GM12864 (cell line): Measurements from ENCODE around the gene AFF3.

ENCODE experiments used
- DNase-seq: peaks from one replicate; pipeline ENCODE4 v3.0.0-alpha.2; 2011; ENCODE audit warnings: low read depth
- H3K4me3 ChIP-seq: 2 replicates; pipeline ENCODE4 v1.5.1; 2011; ENCODE audit warnings: mild to moderate bottlenecking, low read depth, low read length, control low read depth
- CTCF ChIP-seq: IDR thresholded peaks from 2 replicates; pipeline ENCODE4 v1.5.1; 2011; ENCODE audit warnings: low read depth, mild to moderate bottlenecking, moderate library complexity, low read length, control low read depth, inconsistent platforms; ENCODE audit errors: missing control alignments

The AFF3 gene

GRCh38 chr2:99886418-99886817, 256.0 kb downstream of the AFF3 start:
- no peak overlapping the region for H3K4me3 ChIP-seq
- DNase-seq: no peak
- no peak for TF ChIP-seq CTCF

GRCh38 chr2:99883358-99883757, 259.0 kb downstream of the AFF3 start:
- DNase-seq: no peak
- H3K4me3 ChIP-seq: no peak overlapping the region
- TF ChIP-seq CTCF: no peak

- DNase-seq: no peak
- TF ChIP-seq CTCF: no peak
- no peak overlapping the region for H3K4me3 ChIP-seq
Measured at GRCh38 chr2:99881901-99882591, 260.3 kb downstream of the AFF3 start.

GRCh38 chr2:99880964-99881294, 261.5 kb downstream of the AFF3 start:
- DNase-seq: no peak
- no peak overlapping the region for H3K4me3 ChIP-seq
- no peak for TF ChIP-seq CTCF

- no peak for TF ChIP-seq CTCF
- H3K4me3 ChIP-seq: no peak overlapping the region
- DNase-seq: no peak
Measured at GRCh38 chr2:99880148-99880963, 262.0 kb downstream of the AFF3 start.

- TF ChIP-seq CTCF: no peak
- no peak overlapping the region for H3K4me3 ChIP-seq
- no peak for DNase-seq
Measured at GRCh38 chr2:99879481-99879880, 262.9 kb downstream of the AFF3 start.
